ENCODE measurements around the gene FAM81B. TPM values are rescaled to one million over a fixed set of nuclear protein-coding genes. Genes with fewer than 3 reads are reported as not detected.

FAM81B gene
- total RNA-seq, 2 experiments from 2014 or later = not detected

GRCh38 chr5:95454536-95454935 is 63.4 kb downstream of the FAM81B start:
- BruUV-seq (replicated peaks) = no TSS peak
- intact Hi-C loops (cut with micrococcal nuclease; ENCODE audit: unreplicated experiment) = no loop called here

DNA sequence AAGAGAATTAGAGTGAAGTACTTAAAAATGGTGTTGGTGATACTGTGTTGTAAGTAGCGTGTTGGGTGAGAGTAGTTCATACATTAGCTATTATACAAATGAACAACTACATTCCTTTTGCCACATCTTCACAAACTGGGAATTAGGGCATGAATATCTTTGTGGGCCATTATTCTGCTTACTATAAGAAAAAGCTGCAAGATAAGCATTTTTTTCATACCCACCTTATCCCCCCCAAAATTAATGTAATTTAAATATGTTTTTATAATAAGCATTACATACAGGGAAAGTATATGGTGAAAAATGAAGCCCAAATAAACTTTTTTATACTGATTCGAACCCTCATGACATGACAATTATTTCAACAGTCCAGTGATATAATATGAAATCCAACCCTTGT is 69.5 kb downstream of the FAM81B start:
- Histone ChIP-seq H3K9me2 (ENCODE audit: insufficient read depth, low read length) (no peaks in the 10 kb centered on the region), H3K4me1 (ENCODE audit: insufficient read depth, low read length, poor library complexity, severe bottlenecking) (no peaks in the 10 kb centered on the region), H4K20me1 (ENCODE audit: insufficient read depth, low read length) (no peaks in the 10 kb centered on the region), H2AFZ (ENCODE audit: low read length) (no peak overlapping the region), H3K4me3 (ENCODE audit: low read depth, low read length, poor library complexity, severe bottlenecking) (no peak overlapping the region), H3K36me3 (ENCODE audit: insufficient read depth, low read length) (peaks cover 33% of the 10 kb centered on the region), H3K79me2 (ENCODE audit: insufficient read depth, low read depth, low read length) (no peaks in the 10 kb centered on the region), H3K27ac (ENCODE audit: low read depth, low read length, poor library complexity, severe bottlenecking) (no peak overlapping the region), H3K9me3 (ENCODE audit: low read length) (no peaks in the 10 kb centered on the region), H3K4me2 (ENCODE audit: low read length) (no peak overlapping the region)
- TF ChIP-seq, protein P1, sequence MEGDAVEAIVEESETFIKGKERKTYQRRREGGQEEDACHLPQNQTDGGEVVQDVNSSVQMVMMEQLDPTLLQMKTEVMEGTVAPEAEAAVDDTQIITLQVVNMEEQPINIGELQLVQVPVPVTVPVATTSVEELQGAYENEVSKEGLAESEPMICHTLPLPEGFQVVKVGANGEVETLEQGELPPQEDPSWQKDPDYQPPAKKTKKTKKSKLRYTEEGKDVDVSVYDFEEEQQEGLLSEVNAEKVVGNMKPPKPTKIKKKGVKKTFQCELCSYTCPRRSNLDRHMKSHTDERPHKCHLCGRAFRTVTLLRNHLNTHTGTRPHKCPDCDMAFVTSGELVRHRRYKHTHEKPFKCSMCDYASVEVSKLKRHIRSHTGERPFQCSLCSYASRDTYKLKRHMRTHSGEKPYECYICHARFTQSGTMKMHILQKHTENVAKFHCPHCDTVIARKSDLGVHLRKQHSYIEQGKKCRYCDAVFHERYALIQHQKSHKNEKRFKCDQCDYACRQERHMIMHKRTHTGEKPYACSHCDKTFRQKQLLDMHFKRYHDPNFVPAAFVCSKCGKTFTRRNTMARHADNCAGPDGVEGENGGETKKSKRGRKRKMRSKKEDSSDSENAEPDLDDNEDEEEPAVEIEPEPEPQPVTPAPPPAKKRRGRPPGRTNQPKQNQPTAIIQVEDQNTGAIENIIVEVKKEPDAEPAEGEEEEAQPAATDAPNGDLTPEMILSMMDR (conservative IDR thresholded peaks at IDR 0.05; ENCODE audit: low read length) = no peak
- TF ChIP-seq EZH2phosphoT487 (IDR thresholded peaks at IDR 0.05; ENCODE audit: borderline replicate concordance, low read depth, low read length) = no peak
- CTCF ChIA-PET (ENCODE audit: unreplicated experiment) = no interaction called here
- BruUV-seq (replicated peaks) = no TSS peak
- POLR2A ChIA-PET = interaction anchor here (0.5 to 0.6 kb wide), 2 partner anchors 8 to 23 kb away, joined by 3 read pairs; no protein-coding TSS in a partner anchor
- DNase-seq (ENCODE audit: low spot score) = no peak
- intact Hi-C loops (cut with micrococcal nuclease; ENCODE audit: unreplicated experiment) = no loop called here

More at GRCh38 chr5:95454536-95454935, 63.4 kb downstream of the FAM81B start:
- H3K4me3 ChIP-seq (ENCODE audit: low read depth, low read length, poor library complexity, severe bottlenecking) = no peak overlapping the region
- H3K4me2 ChIP-seq (ENCODE audit: low read length) = no peak overlapping the region
- no peaks in the 10 kb centered on the region for H3K9me3 ChIP-seq (ENCODE audit: low read length)
- ChIA-PET CTCF (ENCODE audit: unreplicated experiment) (no interaction called here), POLR2A (no interaction called here)
- H3K4me1 ChIP-seq (ENCODE audit: insufficient read depth, low read length, poor library complexity, severe bottlenecking) = no peaks in the 10 kb centered on the region
- H3K79me2 ChIP-seq (ENCODE audit: insufficient read depth, low read depth, low read length) = no peaks in the 10 kb centered on the region
- no peak overlapping the region for H3K27ac ChIP-seq (ENCODE audit: low read depth, low read length, poor library complexity, severe bottlenecking)
- no peak for DNase-seq (ENCODE audit: low spot score)
- no peak overlapping the region for H2AFZ ChIP-seq (ENCODE audit: low read length)
- no peak for TF ChIP-seq EZH2phosphoT487 (IDR thresholded peaks at IDR 0.05; ENCODE audit: borderline replicate concordance, low read depth, low read length)
- TF ChIP-seq, protein P1 (conservative IDR thresholded peaks at IDR 0.05; ENCODE audit: low read length) = no peak
- H4K20me1 ChIP-seq (ENCODE audit: insufficient read depth, low read length) = no peaks in the 10 kb centered on the region
- no peaks in the 10 kb centered on the region for H3K36me3 ChIP-seq (ENCODE audit: insufficient read depth, low read length)
- no peaks in the 10 kb centered on the region for H3K9me2 ChIP-seq (ENCODE audit: insufficient read depth, low read length)

- Histone ChIP-seq H3K4me3 (ENCODE audit: low read depth, low read length, poor library complexity, severe bottlenecking) (no peak overlapping the region), H3K36me3 (ENCODE audit: insufficient read depth, low read length) (peaks cover 45% of the 10 kb centered on the region), H3K9me2 (ENCODE audit: insufficient read depth, low read length) (no peaks in the 10 kb centered on the region), H3K79me2 (ENCODE audit: insufficient read depth, low read depth, low read length) (no peaks in the 10 kb centered on the region), H2AFZ (ENCODE audit: low read length) (no peak overlapping the region), H3K4me1 (ENCODE audit: insufficient read depth, low read length, poor library complexity, severe bottlenecking) (no peaks in the 10 kb centered on the region), H3K4me2 (ENCODE audit: low read length) (no peak overlapping the region), H3K27ac (ENCODE audit: low read depth, low read length, poor library complexity, severe bottlenecking) (no peak overlapping the region), H3K9me3 (ENCODE audit: low read length) (no peaks in the 10 kb centered on the region), H4K20me1 (ENCODE audit: insufficient read depth, low read length) (no peaks in the 10 kb centered on the region)
- CTCF ChIA-PET (ENCODE audit: unreplicated experiment) = no interaction called here
- POLR2A ChIA-PET = no interaction called here
- no peak for DNase-seq (ENCODE audit: low spot score)
- TF ChIP-seq EZH2phosphoT487 (IDR thresholded peaks at IDR 0.05; ENCODE audit: borderline replicate concordance, low read depth, low read length) = no peak
- TF ChIP-seq, protein P1 (conservative IDR thresholded peaks at IDR 0.05; ENCODE audit: low read length) = no peak
- BruUV-seq (replicated peaks) = no TSS peak
- intact Hi-C loops (cut with micrococcal nuclease; ENCODE audit: unreplicated experiment) = no loop called here
Measured at GRCh38 chr5:95471487-95471886, 80.3 kb downstream of the FAM81B start.

Measured in OCI-LY7 (cell line).